BJ (cell line): ENCODE measurements around the gene DCDC1. TPM values are rescaled to one million over a fixed set of nuclear protein-coding genes. Genes with fewer than 3 reads are reported as not detected.

Source experiments
- CTCF ChIA-PET: fragments of 350-600 bp; formaldehyde crosslinking; extraction: SDS; loops from one replicate; lab custom pipeline; 2021; ENCODE audit warnings: antibody characterized with exemption, inconsistent platforms; lab: Yijun Ruan, JAX
- POLR2A ChIA-PET: fragments of 300-600 bp; sonication (Branson Sonifier 250); formaldehyde crosslinking; extraction: SDS; loops from one replicate; lab custom pipeline; 2021; ENCODE audit warnings: antibody characterized with exemption; lab: Charles Lee
- DNase-seq: peaks from one replicate; pipeline ENCODE4 v3.0.0-alpha.2; 2011; ENCODE audit warnings: low read depth
- H3K27me3 ChIP-seq: 2 replicates; pipeline ENCODE4 v1.6.0; 2011; ENCODE audit warnings: low read length; ENCODE audit not compliant: control insufficient read depth, insufficient read depth
- H3K36me3 ChIP-seq: 2 replicates; pipeline ENCODE4 v1.5.1; 2011; ENCODE audit warnings: low read length; ENCODE audit not compliant: control insufficient read depth, insufficient read depth
- H3K4me3 ChIP-seq: 2 replicates; pipeline ENCODE4 v1.5.1; 2011; ENCODE audit warnings: low read depth, mild to moderate bottlenecking, control low read depth, low read length
- CTCF ChIP-seq: IDR thresholded peaks from 2 replicates; pipeline ENCODE4 v1.5.1; 2011; ENCODE audit warnings: low read depth, mild to moderate bottlenecking, control low read depth, inconsistent platforms, low read length, moderate library complexity; ENCODE audit not compliant: insufficient read depth
- polyA plus RNA-seq: library from polyadenylated mRNA; depleted of rRNA; stranded (reverse); fragments of >200 nt; gene quantifications from 2 replicates; pipeline ENCODE4 v1.2.3, GENCODE V29; 2011

Gene DCDC1
- polyA plus RNA-seq, 1 experiment = not detected

- CTCF ChIA-PET = interaction anchor here (0.6 kb wide), 1 partner anchor 27 kb away, joined by 4 read pairs; no protein-coding TSS in a partner anchor
- DNase-seq = no peak
- no peaks in the 10 kb centered on the region for H3K27me3 ChIP-seq
- no peak for TF ChIP-seq CTCF
- POLR2A ChIA-PET = no interaction called here
- H3K36me3 ChIP-seq = no peaks in the 10 kb centered on the region
- H3K4me3 ChIP-seq = no peak overlapping the region
Measured at GRCh38 chr11:31069447-31070205, 299.9 kb downstream of the DCDC1 start.

- POLR2A ChIA-PET = no interaction called here
- TF ChIP-seq CTCF = no peak
- Histone ChIP-seq H3K27me3 (no peaks in the 10 kb centered on the region), H3K4me3 (no peak overlapping the region), H3K36me3 (no peaks in the 10 kb centered on the region)
- no peak for DNase-seq
- CTCF ChIA-PET = no interaction called here
Measured at GRCh38 chr11:31060880-31061279, 308.7 kb downstream of the DCDC1 start.

- H3K27me3 ChIP-seq = no peaks in the 10 kb centered on the region
- H3K4me3 ChIP-seq = no peak overlapping the region
- CTCF ChIA-PET = no interaction called here
- POLR2A ChIA-PET = no interaction called here
- no peak for DNase-seq
- no peak for TF ChIP-seq CTCF
- H3K36me3 ChIP-seq = no peaks in the 10 kb centered on the region
Measured at GRCh38 chr11:31059529-31059928, 310.0 kb downstream of the DCDC1 start.

- ChIA-PET CTCF (no interaction called here), POLR2A (no interaction called here)
- H3K4me3 ChIP-seq = no peak overlapping the region
- no peaks in the 10 kb centered on the region for H3K36me3 ChIP-seq
- H3K27me3 ChIP-seq = no peaks in the 10 kb centered on the region
- no peak for DNase-seq
- no peak for TF ChIP-seq CTCF
Measured at GRCh38 chr11:31050061-31050765, 319.3 kb downstream of the DCDC1 start.

- no peaks in the 10 kb centered on the region for H3K36me3 ChIP-seq
- no peaks in the 10 kb centered on the region for H3K27me3 ChIP-seq
- CTCF ChIA-PET = no interaction called here
- POLR2A ChIA-PET = no interaction called here
- DNase-seq = no peak
- H3K4me3 ChIP-seq = no peak overlapping the region
- TF ChIP-seq CTCF = no peak
Measured at GRCh38 chr11:31045335-31045734, 324.2 kb downstream of the DCDC1 start.
